Smooth muscle cell of trachea (primary cell): Measurements from ENCODE around the gene GYPA. TPM values are rescaled to one million over a fixed set of nuclear protein-coding genes. Genes with fewer than 3 reads are reported as not detected.

ENCODE experiments used
- total RNA-seq: library from RNA; depleted of rRNA; stranded (reverse); fragments of >200 nt; gene quantifications from 2 replicates; pipeline ENCODE4 v1.2.1, GENCODE V29; 2014

The GYPA gene
- not detected in 2 replicates for total RNA-seq

GRCh38 chr4:144140594-144141295 lies at the start of gene GYPA:
TSS of gene GYPA (minus strand) at chr4:144140718. CDS start at chr4:144140635, 83 bp downstream.

Other genes with a start within 250 kb of the GYPA start
- 1.0 and 1.2 TPM in 2 replicates for gene GYPE, start 235.2 kb downstream of the GYPA start, total RNA-seq
- not detected in 2 replicates for gene GYPB, start 121.3 kb downstream of the GYPA start, total RNA-seq